HepG2 (cell line): ENCODE measurements around the gene RHOBTB3. TPM values are rescaled to one million over a fixed set of nuclear protein-coding genes. Genes with fewer than 3 reads are reported as not detected.

Source experiments
- ATAC-seq: fragments of 200-7000 bp; cut with Tn5 transposase; 3 replicates; pipeline ENCODE4 v1.9.1; 2020; ENCODE audit warnings: mild to moderate bottlenecking, moderate library complexity
- BruUV-seq: library from RNA; stranded (reverse); fragments of 400-500 nt; replicated peaks from 2 replicates; lab custom pipeline; 2021; lab: Mats Ljungman, UMichigan
- CTCF ChIA-PET: fragments of 300-600 bp; formaldehyde crosslinking; extraction: SDS; loops from one replicate; lab custom pipeline; 2021; ENCODE audit warnings: low total read pairs, inconsistent platforms, low intra/inter-chr PET ratio; lab: Yijun Ruan, JAX
- POLR2A ChIA-PET: fragments of 350-600 bp; sonication (Branson Sonifier 250); formaldehyde crosslinking; loops from one replicate; lab custom pipeline; 2020; ENCODE audit warnings: antibody characterized with exemption, inconsistent platforms; lab: Yijun Ruan, JAX
- DNase-seq: peaks from one replicate; pipeline ENCODE4 v3.0.0-alpha.2; 2015; ENCODE audit warnings: low spot score
- FAIRE-seq: peaks from 3 replicates; lab custom pipeline; 2011; peaks lifted over from hg19 to GRCh38; lab: Jason Lieb, UNC
- H2AFZ ChIP-seq: one replicate; pipeline ENCODE4 v1.6.1; 2011; ENCODE audit warnings: low read length, inconsistent platforms
- H3K27ac ChIP-seq: fragments of 300-600 bp; 3 replicates; pipeline ENCODE4 v1.8.0; 2011; ENCODE audit warnings: mixed run types, mild to moderate bottlenecking, mixed read lengths, low read length, inconsistent platforms; ENCODE audit not compliant: insufficient read depth; ENCODE audit errors: extremely low read length
- H3K27me3 ChIP-seq, 2 experiments: fragments of 200-600 bp in 1 of 2; 2 replicates in 1 of 2; 3 replicates in 1 of 2; pipeline versions ENCODE4 v1.6.0 to v1.8.0; 2011; ENCODE audit warnings: low read length in 2 of 2, mild to moderate bottlenecking in 2 of 2, moderate library complexity in 2 of 2, inconsistent platforms in 1 of 2; ENCODE audit not compliant: insufficient read depth in 2 of 2, control insufficient read depth in 1 of 2
- H3K36me3 ChIP-seq, 2 experiments: fragments of 200-600 bp in 1 of 2; replicated peaks in 1 of 2; 2 replicates in 1 of 2; 3 replicates in 1 of 2; pipeline versions ENCODE4 v1.5.1 to v1.8.0; 2011; ENCODE audit warnings: low read length in 2 of 2, inconsistent platforms in 1 of 2; ENCODE audit not compliant: insufficient read depth in 2 of 2, control insufficient read depth in 1 of 2
- H3K4me1 ChIP-seq: 2 replicates; pipeline ENCODE4 v1.5.1; 2012; ENCODE audit warnings: low read length, inconsistent platforms; ENCODE audit not compliant: insufficient read depth
- H3K4me2 ChIP-seq: 2 replicates; pipeline ENCODE4 v1.6.0; 2011; ENCODE audit warnings: low read depth, low read length, inconsistent platforms
- H3K4me3 ChIP-seq, 3 experiments: fragments of 200-600 bp in 1 of 3; sonication (generic), shearing (Covaris generic) in 1 of 3; replicated peaks in 1 of 3; 2 replicates each; pipeline ENCODE4 v1.5.1; 2011 to 2016; ENCODE audit warnings: low read length in 3 of 3, inconsistent platforms in 2 of 3, low read depth in 2 of 3, mild to moderate bottlenecking in 2 of 3, control low read depth in 1 of 3, mixed read lengths in 1 of 3; ENCODE audit not compliant: insufficient read depth in 1 of 3
- H3K79me2 ChIP-seq: one replicate; pipeline ENCODE4 v1.6.1; 2011; ENCODE audit warnings: low read length, inconsistent platforms; ENCODE audit not compliant: insufficient read depth
- H3K9ac ChIP-seq: 2 replicates; pipeline ENCODE4 v1.6.0; 2011; ENCODE audit warnings: mild to moderate bottlenecking, low read depth, low read length, inconsistent platforms; ENCODE audit not compliant: insufficient read depth
- H3K9me3 ChIP-seq: 2 replicates; pipeline ENCODE4 v1.5.1; 2012; ENCODE audit warnings: mild to moderate bottlenecking, low read length
- H4K20me1 ChIP-seq: 2 replicates; pipeline ENCODE4 v1.6.0; 2011; ENCODE audit warnings: inconsistent platforms, mild to moderate bottlenecking, low read length, moderate library complexity; ENCODE audit not compliant: insufficient read depth
- ARID2 ChIP-seq: sonication (generic); formaldehyde crosslinking; IDR thresholded peaks from 2 replicates; pipeline ENCODE4 v1.8.1; 2022; ENCODE audit warnings: mild to moderate bottlenecking, missing genetic modification reagents, borderline replicate concordance
- ETV5 ChIP-seq: IDR thresholded peaks from 2 replicates; pipeline ENCODE4 v1.6.1; 2018; ENCODE audit warnings: missing biosample characterization, missing genetic modification reagents, inconsistent platforms, borderline replicate concordance
- HNRNPK ChIP-seq: fragments of 200-400 bp; formaldehyde crosslinking; IDR thresholded peaks from 2 replicates; pipeline ENCODE4 v1.6.1; 2018; ENCODE audit warnings: low read length, low read depth, moderate library complexity, mild to moderate bottlenecking; ENCODE audit not compliant: poor library complexity, severe bottlenecking
- MXD1 ChIP-seq: sonication (generic); formaldehyde crosslinking; IDR thresholded peaks from 2 replicates; pipeline ENCODE4 v1.4.0; 2020; ENCODE audit warnings: mild to moderate bottlenecking, missing genetic modification reagents
- NFRKB ChIP-seq: fragments of 450-650 bp; IDR thresholded peaks from 2 replicates; pipeline ENCODE4 v1.6.1; 2017
- RFXANK ChIP-seq: IDR thresholded peaks from 2 replicates; pipeline ENCODE4 v1.6.1; 2016
- ZFP36 ChIP-seq: fragments of 150-350 bp; IDR thresholded peaks from 2 replicates; pipeline ENCODE4 v1.6.1; 2018; ENCODE audit warnings: borderline replicate concordance, low read length, low read depth; ENCODE audit not compliant: partially characterized antibody
- ZNF816 ChIP-seq: sonication (generic); formaldehyde crosslinking; IDR thresholded peaks from 2 replicates; pipeline ENCODE4 v1.8.0; 2022; ENCODE audit warnings: missing genetic modification reagents, mild to moderate bottlenecking, borderline replicate concordance
- WGBS: methylation state at CpG from one replicate; pipeline ENCODE4 v1.1.6; 2017; ENCODE audit warnings: low lambda C conversion rate; 5-methylcytosine and 5-hydroxymethylcytosine counted together
- in situ Hi-C: cut with HindIII; loops from 2 replicates; pipeline ENCODE4 v1.10.0; 2017; ENCODE audit warnings: low pct_unique_long_range_greater_than_20kb; ENCODE audit not compliant: extremely low pct_ligation_motif_present
- intact Hi-C: fragments of 100-400 bp; cut with micrococcal nuclease; formaldehyde crosslinking; loops from one replicate; pipeline ENCODE4 v1.10.0; 2022; ENCODE audit not compliant: unreplicated experiment
- polyA plus RNA-seq, 8 experiments: library from polyadenylated mRNA; depleted of rRNA in 3 of 8; stranded (reverse) in 7 of 8; unstranded in 1 of 8; fragments of >200 nt; fragmentation: Illumina TruSeq in 4 of 8; extraction: Trizol in 4 of 8; gene quantifications; 2 replicates each; pipeline versions ENCODE4 v1.2.1 to v1.2.3, GENCODE V29; 2011 to 2016; ENCODE audit warnings: low read depth in 4 of 8, missing spikeins in 1 of 8, mixed read lengths in 1 of 8; ENCODE audit not compliant: insufficient read depth in 1 of 8
- total RNA-seq, 5 experiments: library from RNA; depleted of rRNA; stranded (reverse); fragments of >200 nt; fragmentation: Illumina TruSeq; extraction: Trizol; gene quantifications; 2 replicates each; pipeline ENCODE4 v1.2.3, GENCODE V29; 2016; ENCODE audit warnings: low read depth in 1 of 5

Gene RHOBTB3
- total and polyA plus RNA-seq, 2 of the 13 experiments (the other 11 are each of a cell fraction or from before 2014, with no cell fraction given), result 31.6 to 35.4 TPM

- BruUV-seq, result no TSS peak
- Histone ChIP-seq H3K79me2 (peaks cover 3% of the 10 kb centered on the region), H3K36me3 (no peaks in the 10 kb centered on the region), H3K9me3 (no peaks in the 10 kb centered on the region), H3K4me3 (no peak overlapping the region), H2AFZ (no peak overlapping the region), H3K9ac (no peak overlapping the region)
- no peak for ATAC-seq
- CTCF ChIA-PET, result no interaction called here
- WGBS, result 67% methylated on average over 8 of the region's 8 CpGs
- DNase-seq, result no peak
- in situ Hi-C loops, result no loop called here
- TF ChIP-seq HNRNPK, result peak; percentile 23
- TF ChIP-seq ZNF816 (CRISPR knock-in tag), result no peak
- TF ChIP-seq, all 625 proteins: peak for 1
- Histone ChIP-seq H3K4me1 (peaks cover 57% of the 10 kb centered on the region), H3K27me3 (no peaks in the 10 kb centered on the region), H3K4me2 (no peak overlapping the region), H3K27ac (no peak overlapping the region), H4K20me1 (no peaks in the 10 kb centered on the region)
- no peak for FAIRE-seq
- intact Hi-C loops, result loop anchor here (2.0 to 5.0 kb wide), 2 partner anchors 65 to 82 kb away; partner anchors contain the start of gene RFESD
- POLR2A ChIA-PET, result interaction anchor here (1.5 to 2.6 kb wide), 2 partner anchors 24 to 94 kb away, joined by 3 to 15 read pairs; partner anchors contain the start of gene GLRX
Observed at GRCh38 chr5:95729115-95730010, 1.8 kb upstream of the RHOBTB3 start.

- intact Hi-C loops (loop anchor here (2.0 to 5.0 kb wide), 2 partner anchors 65 to 83 kb away; partner anchors contain the start of gene RFESD), in situ Hi-C loops (no loop called here)
- H3K4me1 ChIP-seq, result peaks cover 65% of the 10 kb centered on the region
- no peaks in the 10 kb centered on the region for H3K9me3 ChIP-seq
- peaks cover 3% of the 10 kb centered on the region for H3K79me2 ChIP-seq
- no peaks in the 10 kb centered on the region for H4K20me1 ChIP-seq
- H3K36me3 ChIP-seq, result no peaks in the 10 kb centered on the region
- H3K27me3 ChIP-seq, result no peaks in the 10 kb centered on the region
- CTCF ChIA-PET, result no interaction called here
- POLR2A ChIA-PET, result interaction anchor here (1.0 to 2.8 kb wide), 14 partner anchors 17 to 93 kb away, joined by 3 to 18 read pairs (median 5); partner anchors contain the start of genes GLRX and RFESD
- no TSS peak for BruUV-seq
- WGBS, result 60% methylated on average over 11 of the region's 11 CpGs
- H3K4me2 ChIP-seq, result peak overlapping the region; percentile 78
- no peak for FAIRE-seq
- no peak for DNase-seq
- H3K9ac ChIP-seq, result peak overlapping the region; percentile 66; the same call in 1 of the 2 replicates
- no peak for ATAC-seq
- no peak for TF ChIP-seq MXD1 (CRISPR knock-in tag)
- 0 out of 2 replicates have a peak, but pooled peaks have one; percentile 1 for TF ChIP-seq ARID2 (CRISPR knock-in tag)
- TF ChIP-seq NFRKB, result no peak
- no peak for TF ChIP-seq ETV5 (CRISPR knock-in tag)
- no peak for TF ChIP-seq RFXANK
- TF ChIP-seq ZFP36, result no peak
- peak overlapping the region; percentile 65 for H3K27ac ChIP-seq
- H3K4me3 ChIP-seq, result peak overlapping the region; percentile 80 to 93 (median 87); a peak in 5 of 6 replicates
- H2AFZ ChIP-seq, result no peak overlapping the region
Observed at GRCh38 chr5:95730011-95730700, 980 bp upstream of the RHOBTB3 start.
